SK-MEL-5 (cell line): ENCODE data around the gene OLFML2B. TPM values are rescaled to one million over a fixed set of nuclear protein-coding genes. Genes with fewer than 3 reads are reported as not detected.

Source experiments
- DNase-seq: peaks from one replicate; pipeline ENCODE4 v3.0.0-alpha.2; 2016; ENCODE audit warnings: low read depth, low spot score
- in situ Hi-C: cut with HindIII; loops from 2 replicates; pipeline ENCODE4 v1.10.0; 2016; ENCODE audit warnings: low sequenced_read_pairs, high pct_unique_total_duplicates, low pct_unique_long_range_greater_than_20kb
- total RNA-seq: library from RNA; depleted of rRNA; stranded (reverse); fragments of >200 nt; shearing (Covaris generic); gene quantifications from 2 replicates; pipeline ENCODE4 v1.2.3, GENCODE V29; 2014

Gene OLFML2B
- total RNA-seq, 1 experiment from 2014 or later = 1.1 TPM

- in situ Hi-C loops = no loop called here
- DNase-seq = no peak
Observed at GRCh38 chr1:161993576-161993975, 30.1 kb downstream of the OLFML2B start.

GRCh38 chr1:161989786-161990185, 33.9 kb downstream of the OLFML2B start:
- no peak for DNase-seq
- in situ Hi-C loops = no loop called here

DNA sequence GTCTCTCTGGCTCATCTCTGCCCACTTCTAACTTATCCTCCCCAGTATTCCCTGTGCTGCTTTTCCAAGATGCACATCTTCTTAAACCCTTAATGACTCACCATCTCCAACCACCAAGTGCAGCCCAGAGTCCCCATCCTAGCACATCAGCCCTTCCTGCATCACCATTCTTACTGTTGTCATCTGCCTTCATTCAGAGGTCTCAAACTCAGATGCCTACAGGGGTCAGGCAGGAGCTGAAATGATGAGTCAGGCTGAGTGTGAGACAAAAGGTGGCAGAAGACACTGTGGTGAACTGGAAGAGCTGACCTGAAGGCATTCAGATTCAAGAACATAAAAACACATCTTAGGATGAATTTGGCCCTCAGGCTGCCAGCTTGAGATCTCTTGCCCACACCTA, 34.6 kb downstream of the OLFML2B start:
- peak; percentile 8 for DNase-seq
- in situ Hi-C loops = no loop called here

DNA sequence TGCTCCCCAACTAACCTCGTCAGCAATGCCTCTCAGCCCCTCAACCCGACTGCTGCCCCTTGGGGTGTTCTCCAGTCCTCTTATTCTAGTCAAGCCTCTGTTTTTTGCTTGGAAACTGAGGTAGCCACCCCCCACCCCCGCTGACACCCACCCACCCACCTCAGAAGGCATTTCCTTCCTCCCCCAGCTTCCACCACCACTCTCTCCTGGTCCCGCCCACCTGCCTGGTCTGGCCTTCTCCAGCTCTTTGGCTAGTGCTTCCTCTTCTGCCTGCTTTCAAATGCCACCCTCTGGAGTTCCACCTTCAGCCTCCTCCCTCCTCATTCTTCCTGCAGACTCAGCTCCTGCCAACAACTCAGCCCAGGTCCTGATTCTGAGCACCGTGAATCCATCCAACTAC, 35.3 kb downstream of the OLFML2B start:
- in situ Hi-C loops = no loop called here
- no peak for DNase-seq

- in situ Hi-C loops = no loop called here
- no peak for DNase-seq
Observed at GRCh38 chr1:161987872-161988271, 35.8 kb downstream of the OLFML2B start.

- in situ Hi-C loops = no loop called here
- DNase-seq = no peak
Observed at GRCh38 chr1:161987303-161987702, 36.4 kb downstream of the OLFML2B start.

DNA sequence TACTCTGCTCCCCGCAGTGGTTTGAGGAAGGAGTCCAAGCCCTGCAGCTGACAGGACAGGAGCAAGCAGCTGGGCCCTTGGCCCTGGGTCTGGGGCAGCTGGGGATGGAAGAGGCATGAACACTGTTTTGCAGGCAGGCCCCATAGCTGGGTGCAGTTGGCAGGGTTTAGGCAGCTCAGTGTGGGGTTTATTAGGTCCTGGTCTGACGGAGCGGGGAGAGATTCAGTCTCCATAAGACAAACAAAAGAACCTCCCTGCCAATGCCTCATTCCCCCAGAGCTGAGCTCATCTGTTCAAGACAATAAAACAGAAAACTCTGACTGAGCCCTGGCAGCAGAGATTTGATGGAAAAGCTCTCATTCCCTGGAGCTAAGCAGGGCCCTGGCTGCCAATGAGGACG, 37.3 kb downstream of the OLFML2B start:
- DNase-seq = no peak
- in situ Hi-C loops = no loop called here

DNA sequence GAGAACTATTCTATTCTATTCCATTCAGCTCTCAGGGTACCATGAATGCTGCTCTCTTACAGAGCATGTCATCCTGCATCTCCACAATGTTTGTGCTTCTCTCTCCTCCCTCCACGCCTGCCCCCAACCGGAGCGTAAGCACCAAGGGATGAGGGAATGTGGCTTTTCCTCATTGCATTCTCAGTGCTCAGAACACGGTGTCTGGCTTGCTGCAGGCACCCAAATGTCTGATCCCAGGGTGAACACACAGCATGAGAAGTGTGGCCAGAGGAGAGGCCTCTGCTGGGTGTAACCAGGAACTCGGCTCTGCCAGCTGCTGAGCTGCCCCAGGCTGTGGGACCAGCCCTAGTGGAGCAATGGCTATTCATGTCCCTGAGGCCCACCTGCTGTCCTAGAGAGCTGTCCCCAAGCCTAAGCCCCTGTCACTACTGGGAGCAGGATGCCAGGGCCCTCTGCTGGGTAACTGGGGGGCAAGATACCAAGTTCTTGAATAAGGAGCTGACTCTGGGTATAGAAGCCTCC, 38.3 kb downstream of the OLFML2B start:
- in situ Hi-C loops = no loop called here
- no peak for DNase-seq

- in situ Hi-C loops = no loop called here
- DNase-seq = no peak
Observed at GRCh38 chr1:161983725-161984124, 39.9 kb downstream of the OLFML2B start.

DNA sequence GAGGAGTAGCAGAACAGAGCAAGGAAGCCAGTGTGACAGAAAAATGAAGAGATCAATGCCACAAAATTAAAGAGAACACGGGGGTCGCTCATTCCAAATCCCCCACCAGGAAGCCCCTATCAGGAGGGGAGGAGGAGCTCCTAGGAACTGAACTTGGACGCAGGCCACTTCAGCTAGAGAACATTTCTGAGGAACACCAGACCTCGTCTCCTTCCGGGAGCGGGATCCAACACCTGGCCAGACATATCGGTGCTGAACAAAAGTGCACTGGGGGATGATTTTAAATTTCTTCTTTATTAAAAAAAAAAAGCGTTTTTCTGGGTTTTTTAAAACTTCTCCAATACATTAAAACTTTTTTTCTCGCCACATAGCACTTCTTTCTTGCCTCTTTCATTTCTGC, 40.8 kb downstream of the OLFML2B start:
- no peak for DNase-seq
- in situ Hi-C loops = no loop called here

GRCh38 chr1:161982507-161982895, 41.2 kb downstream of the OLFML2B start:
- DNase-seq = no peak
- in situ Hi-C loops = no loop called here

DNA sequence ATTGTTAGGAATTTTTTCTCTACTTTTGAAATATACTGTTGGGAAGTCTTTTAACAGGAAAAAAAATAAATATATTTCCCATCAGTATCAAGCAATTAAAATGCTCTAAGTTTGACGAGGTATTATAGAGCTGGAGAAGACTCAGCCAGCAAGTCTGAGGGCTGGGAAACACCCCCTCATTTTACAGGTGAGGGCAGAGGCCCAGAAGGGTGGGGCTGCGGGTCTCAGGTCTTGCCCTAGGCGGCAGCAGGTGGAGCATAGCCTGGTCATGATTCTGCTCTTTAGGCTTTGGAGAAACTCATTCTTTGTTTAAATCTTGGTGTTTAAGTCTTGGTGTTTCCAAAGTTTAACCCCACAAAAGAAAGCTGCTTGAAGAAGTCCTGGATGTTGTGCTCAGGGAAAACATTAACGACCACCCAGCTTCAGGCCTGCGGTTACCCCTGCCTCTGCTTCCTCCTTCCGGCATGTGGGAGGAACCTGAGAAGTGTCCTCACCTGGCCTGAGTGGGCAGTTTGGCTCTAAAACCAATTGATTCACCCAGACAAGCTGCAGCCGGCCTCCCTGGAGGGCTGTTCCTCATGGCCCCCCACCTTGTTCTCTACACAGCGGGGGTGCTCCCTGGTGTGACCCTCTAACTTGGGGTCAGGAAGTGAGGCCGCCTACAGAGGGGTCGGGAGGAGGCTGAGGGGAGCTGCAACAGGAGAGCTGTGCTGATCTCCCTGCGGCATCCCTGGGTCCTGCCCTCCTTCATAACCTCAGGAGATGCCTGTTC, 41.7 kb downstream of the OLFML2B start:
- in situ Hi-C loops = no loop called here
- no peak for DNase-seq

GRCh38 chr1:161981126-161981525, 42.5 kb downstream of the OLFML2B start:
- in situ Hi-C loops = no loop called here

GRCh38 chr1:161978011-161978790, 45.5 kb downstream of the OLFML2B start:
- DNase-seq = no peak
- in situ Hi-C loops = no loop called here

More at GRCh38 chr1:161981126-161981525, 42.5 kb downstream of the OLFML2B start:
- no peak for DNase-seq

GRCh38 chr1:161973924-161974845, 49.5 kb downstream of the OLFML2B start:
- in situ Hi-C loops = no loop called here
- DNase-seq = no peak

- in situ Hi-C loops = no loop called here
- no peak for DNase-seq
Observed at GRCh38 chr1:161972828-161973227, 50.8 kb downstream of the OLFML2B start.

GRCh38 chr1:161970633-161971032, 53.0 kb downstream of the OLFML2B start:
- no peak for DNase-seq
- in situ Hi-C loops = no loop called here

- no peak for DNase-seq
- in situ Hi-C loops = no loop called here
Observed at GRCh38 chr1:161970036-161970435, 53.6 kb downstream of the OLFML2B start.
